ENCODE results near the gene POLE2. TPM values are rescaled to one million over a fixed set of nuclear protein-coding genes. Genes with fewer than 3 reads are reported as not detected.
"Not testable (repeated sequence)": the region's sequence is repeated elsewhere in the genome, so short reads cannot be mapped to it uniquely, and the experiment has no call there.

Gene POLE2
- total RNA-seq, 1 donor from 2014 or later = 1.8 TPM

- DNase-seq (ENCODE audit: low read depth) (no peak), FAIRE-seq (no peak)
- TF ChIP-seq CTCF (IDR thresholded peaks at IDR 0.05; ENCODE audit: insufficient read depth, low read length, severe bottlenecking) = no peak
- Histone ChIP-seq H3K36me3 (ENCODE audit: control insufficient read depth, insufficient read depth, low read length) (no peaks in the 10 kb centered on the region), H3K4me3 (ENCODE audit: low read depth, low read length) (no peak overlapping the region), H3K27me3 (ENCODE audit: control insufficient read depth, insufficient read depth, low read length) (no peaks in the 10 kb centered on the region)
Measured at GRCh38 chr14:49673586-49673985, 14.4 kb downstream of the POLE2 start.

GRCh38 chr14:49670475-49670874 is 17.5 kb downstream of the POLE2 start:
- H3K4me3 ChIP-seq (ENCODE audit: low read depth, low read length) = no peak overlapping the region
- no peak for DNase-seq (ENCODE audit: low read depth)
- no peak for FAIRE-seq
- no peak for TF ChIP-seq CTCF (IDR thresholded peaks at IDR 0.05; ENCODE audit: insufficient read depth, low read length, severe bottlenecking)
- H3K36me3 ChIP-seq (ENCODE audit: control insufficient read depth, insufficient read depth, low read length) = no peaks in the 10 kb centered on the region
- no peaks in the 10 kb centered on the region for H3K27me3 ChIP-seq (ENCODE audit: control insufficient read depth, insufficient read depth, low read length)

- H3K27me3 ChIP-seq (ENCODE audit: control insufficient read depth, insufficient read depth, low read length) = no peaks in the 10 kb centered on the region
- no peak for TF ChIP-seq CTCF (IDR thresholded peaks at IDR 0.05; ENCODE audit: insufficient read depth, low read length, severe bottlenecking)
- FAIRE-seq (no peak), DNase-seq (ENCODE audit: low read depth) (peak; percentile 92)
- H3K4me3 ChIP-seq (ENCODE audit: low read depth, low read length) = no peak overlapping the region
- no peaks in the 10 kb centered on the region for H3K36me3 ChIP-seq (ENCODE audit: control insufficient read depth, insufficient read depth, low read length)
Measured at GRCh38 chr14:49659526-49660455, 28.2 kb downstream of the POLE2 start.

GRCh38 chr14:49657500-49657899 is 30.5 kb downstream of the POLE2 start:
- not testable (repeated sequence) for FAIRE-seq; H3K36me3 ChIP-seq (ENCODE audit: control insufficient read depth, insufficient read depth, low read length); H3K4me3 ChIP-seq (ENCODE audit: low read depth, low read length); H3K27me3 ChIP-seq (ENCODE audit: control insufficient read depth, insufficient read depth, low read length)
- peak; percentile 55 for DNase-seq (ENCODE audit: low read depth)

GRCh38 chr14:49654511-49654910 is 33.5 kb downstream of the POLE2 start:
- FAIRE-seq (no peak), DNase-seq (ENCODE audit: low read depth) (no peak)
- no peaks in the 10 kb centered on the region for H3K36me3 ChIP-seq (ENCODE audit: control insufficient read depth, insufficient read depth, low read length)
- H3K27me3 ChIP-seq (ENCODE audit: control insufficient read depth, insufficient read depth, low read length) = no peaks in the 10 kb centered on the region
- no peak overlapping the region for H3K4me3 ChIP-seq (ENCODE audit: low read depth, low read length)
- no peak for TF ChIP-seq CTCF (IDR thresholded peaks at IDR 0.05; ENCODE audit: insufficient read depth, low read length, severe bottlenecking)

GRCh38 chr14:49653508-49653907 is 34.5 kb downstream of the POLE2 start:
- no peaks in the 10 kb centered on the region for H3K27me3 ChIP-seq (ENCODE audit: control insufficient read depth, insufficient read depth, low read length)
- no peak for DNase-seq (ENCODE audit: low read depth)
- no peak for TF ChIP-seq CTCF (IDR thresholded peaks at IDR 0.05; ENCODE audit: insufficient read depth, low read length, severe bottlenecking)
- H3K36me3 ChIP-seq (ENCODE audit: control insufficient read depth, insufficient read depth, low read length) = no peaks in the 10 kb centered on the region
- FAIRE-seq = no peak
- no peak overlapping the region for H3K4me3 ChIP-seq (ENCODE audit: low read depth, low read length)

All from bronchial epithelial cell (primary cell).